HEK293 (cell line): ENCODE results near the gene NDUFS8.

Source experiments
- CTCF ChIA-PET: fragments of 350-600 bp; formaldehyde crosslinking; extraction: SDS; loops from one replicate; lab custom pipeline; 2021; ENCODE audit warnings: antibody characterized with exemption; lab: Yijun Ruan, JAX
- POLR2A ChIA-PET: fragments of 300-600 bp; formaldehyde crosslinking; extraction: SDS; loops from one replicate; lab custom pipeline; 2020; ENCODE audit warnings: antibody characterized with exemption, inconsistent platforms; lab: Yijun Ruan, JAX
- H3K27ac ChIP-seq: fragments of 200-500 bp; sonication (Bioruptor generic); 2 replicates; pipeline ENCODE4 v1.5.1; 2014; ENCODE audit warnings: low read depth, low read length, control low read depth, inconsistent platforms; ENCODE audit errors: extremely low read depth
- H3K36me3 ChIP-seq, 2 experiments: fragments of 200-500 bp in 1 of 2; sonication (Bioruptor generic) in 1 of 2; 1 replicate in 1 of 2; 2 replicates in 1 of 2; pipeline ENCODE4 v1.5.1; 2014 to 2017; ENCODE audit warnings: inconsistent platforms in 2 of 2, low read length in 2 of 2; ENCODE audit not compliant: control insufficient read depth in 2 of 2, insufficient read depth in 1 of 2
- H3K4me1 ChIP-seq: fragments of 200-500 bp; sonication (Bioruptor generic); 2 replicates; pipeline ENCODE4 v1.5.1; 2014; ENCODE audit warnings: mild to moderate bottlenecking, low read length, inconsistent platforms; ENCODE audit not compliant: control insufficient read depth, insufficient read depth
- H3K4me3 ChIP-seq: 2 replicates; pipeline ENCODE4 v1.5.1; 2011; ENCODE audit warnings: low read depth, mild to moderate bottlenecking, control low read depth, low read length, moderate library complexity
- H3K9me3 ChIP-seq: fragments of 200-500 bp; sonication (Bioruptor generic); 2 replicates; pipeline ENCODE4 v1.5.1; 2014; ENCODE audit warnings: low read depth, low read length, inconsistent platforms; ENCODE audit not compliant: control insufficient read depth, insufficient read depth
- GLI2 ChIP-seq: fragments of 450-650 bp; formaldehyde crosslinking; IDR thresholded peaks from 2 replicates; pipeline ENCODE4; 2017; ENCODE audit warnings: missing biosample characterization, missing genetic modification characterization, low read depth, borderline replicate concordance
- KLF10 ChIP-seq: fragments of 450-650 bp; IDR thresholded peaks from 2 replicates; pipeline ENCODE4 v1.5.1; 2018; ENCODE audit warnings: missing biosample characterization, mild to moderate bottlenecking, missing genetic modification characterization
- RBAK ChIP-seq: fragments of 450-650 bp; formaldehyde crosslinking; IDR thresholded peaks from 2 replicates; pipeline ENCODE4 v1.5.1; 2016; ENCODE audit warnings: missing biosample characterization, missing genetic modification characterization
- SALL2 ChIP-seq: fragments of 450-650 bp; formaldehyde crosslinking; IDR thresholded peaks from 2 replicates; pipeline ENCODE4 v1.5.0; 2017; ENCODE audit warnings: missing biosample characterization, mild to moderate bottlenecking, missing genetic modification characterization, borderline replicate concordance
- SCRT2 ChIP-seq: fragments of 450-650 bp; formaldehyde crosslinking; IDR thresholded peaks from 2 replicates; pipeline ENCODE4 v1.5.1; 2016; ENCODE audit warnings: missing biosample characterization, missing genetic modification characterization
- ZBTB1 ChIP-seq: fragments of 450-650 bp; formaldehyde crosslinking; IDR thresholded peaks from 2 replicates; pipeline ENCODE4 v1.5.1; 2016; ENCODE audit warnings: missing biosample characterization, missing genetic modification characterization
- ZBTB8A ChIP-seq: fragments of 450-650 bp; formaldehyde crosslinking; IDR thresholded peaks from 2 replicates; pipeline ENCODE4 v1.5.1; 2016; ENCODE audit warnings: missing biosample characterization, missing genetic modification characterization
- ZFP37 ChIP-seq: fragments of 450-650 bp; formaldehyde crosslinking; IDR thresholded peaks from 2 replicates; pipeline ENCODE4 v1.5.1; 2016; ENCODE audit warnings: missing biosample characterization, missing genetic modification characterization
- ZIC2 ChIP-seq: fragments of 450-650 bp; formaldehyde crosslinking; IDR thresholded peaks from 2 replicates; pipeline ENCODE4 v1.5.1; 2016; ENCODE audit warnings: missing biosample characterization, missing genetic modification characterization
- ZNF121 ChIP-seq: fragments of 450-650 bp; formaldehyde crosslinking; IDR thresholded peaks from 2 replicates; pipeline ENCODE4 v1.5.1; 2016; ENCODE audit warnings: missing biosample characterization, missing genetic modification characterization
- ZNF146 ChIP-seq: fragments of 450-650 bp; formaldehyde crosslinking; IDR thresholded peaks from 2 replicates; pipeline ENCODE4 v1.5.1; 2016; ENCODE audit warnings: missing biosample characterization, missing genetic modification characterization
- ZNF239 ChIP-seq: fragments of 450-650 bp; formaldehyde crosslinking; IDR thresholded peaks from 2 replicates; pipeline ENCODE4 v1.5.1; 2016; ENCODE audit warnings: missing biosample characterization, missing genetic modification characterization
- ZNF521 ChIP-seq: fragments of 450-650 bp; formaldehyde crosslinking; IDR thresholded peaks from 2 replicates; pipeline ENCODE4 v1.5.1; 2017; ENCODE audit warnings: missing biosample characterization, mild to moderate bottlenecking, missing genetic modification characterization
- ZNF544 ChIP-seq: fragments of 450-650 bp; formaldehyde crosslinking; IDR thresholded peaks from 2 replicates; pipeline ENCODE4 v1.5.0; 2017; ENCODE audit warnings: missing biosample characterization, missing genetic modification characterization
- ZNF585B ChIP-seq: fragments of 450-650 bp; formaldehyde crosslinking; IDR thresholded peaks from 2 replicates; pipeline ENCODE4 v1.5.1; 2016; ENCODE audit warnings: missing biosample characterization, missing genetic modification characterization
- TF ChIP-seq, protein P1 (sequence below): fragments of 450-650 bp; formaldehyde crosslinking; IDR thresholded peaks from 2 replicates; pipeline ENCODE4 v1.5.1; 2016; ENCODE audit warnings: missing biosample characterization, missing genetic modification characterization
- TF ChIP-seq, protein P2 (sequence below): fragments of 450-650 bp; formaldehyde crosslinking; IDR thresholded peaks from 2 replicates; pipeline ENCODE4 v1.5.1; 2016; ENCODE audit warnings: missing biosample characterization, missing genetic modification characterization, borderline replicate concordance
- TF ChIP-seq, protein P3 (sequence below): fragments of 450-650 bp; IDR thresholded peaks from 2 replicates; pipeline ENCODE4 v1.5.1; 2018; ENCODE audit warnings: missing biosample characterization, missing genetic modification characterization

The NDUFS8 gene

DNA sequence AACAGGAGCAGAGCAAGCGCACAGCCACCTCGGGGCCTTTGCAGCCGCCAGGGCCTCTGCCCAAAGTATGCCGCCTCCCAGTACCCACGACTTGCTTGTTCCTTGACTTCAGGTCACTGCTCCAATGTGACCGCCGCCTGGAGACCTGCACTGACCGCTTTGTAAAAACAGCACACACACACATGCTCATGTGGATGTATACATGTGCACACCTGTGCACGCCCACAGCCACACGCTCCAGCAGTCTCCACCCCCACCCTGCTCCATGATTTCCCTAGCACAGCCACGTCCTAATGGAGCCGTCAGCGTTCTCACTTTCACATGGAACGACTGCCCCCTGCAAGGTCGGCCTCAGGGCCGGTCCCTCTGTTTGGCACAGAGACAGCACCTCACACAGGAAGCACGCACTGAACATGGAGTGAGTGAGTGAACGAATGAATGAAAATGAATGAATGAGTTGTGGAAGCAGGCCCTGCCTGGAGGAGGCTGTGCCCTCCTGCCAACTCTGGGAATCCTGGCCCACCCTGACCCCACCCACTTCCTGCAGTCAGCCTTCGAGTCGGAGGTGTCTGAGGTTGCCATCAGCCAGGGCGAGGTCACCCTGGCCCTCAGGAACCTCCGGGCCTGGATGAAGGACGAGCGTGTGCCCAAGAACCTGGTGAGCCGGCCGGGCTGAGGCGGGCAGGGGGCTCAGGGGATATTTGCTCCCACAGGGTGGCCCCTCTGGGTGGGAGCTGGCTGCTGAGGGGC, 12.3 kb upstream of the NDUFS8 start (continued):
- TF ChIP-seq, protein P1, sequence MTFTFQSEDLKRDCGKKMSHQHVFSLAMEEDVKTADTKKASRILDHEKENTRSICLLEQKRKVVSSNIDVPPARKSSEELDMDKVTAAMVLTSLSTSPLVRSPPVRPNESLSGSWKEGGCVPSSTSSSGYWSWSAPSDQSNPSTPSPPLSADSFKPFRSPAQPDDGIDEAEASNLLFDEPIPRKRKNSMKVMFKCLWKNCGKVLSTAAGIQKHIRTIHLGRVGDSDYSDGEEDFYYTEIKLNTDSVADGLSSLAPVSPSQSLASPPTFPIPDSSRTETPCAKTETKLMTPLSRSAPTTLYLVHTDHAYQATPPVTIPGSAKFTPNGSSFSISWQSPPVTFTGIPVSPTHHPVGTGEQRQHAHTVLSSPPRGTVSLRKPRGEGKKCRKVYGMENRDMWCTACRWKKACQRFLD (tag by site-specific recombination) = no peak
- TF ChIP-seq SCRT2 (tag by site-specific recombination) = no peak

DNA sequence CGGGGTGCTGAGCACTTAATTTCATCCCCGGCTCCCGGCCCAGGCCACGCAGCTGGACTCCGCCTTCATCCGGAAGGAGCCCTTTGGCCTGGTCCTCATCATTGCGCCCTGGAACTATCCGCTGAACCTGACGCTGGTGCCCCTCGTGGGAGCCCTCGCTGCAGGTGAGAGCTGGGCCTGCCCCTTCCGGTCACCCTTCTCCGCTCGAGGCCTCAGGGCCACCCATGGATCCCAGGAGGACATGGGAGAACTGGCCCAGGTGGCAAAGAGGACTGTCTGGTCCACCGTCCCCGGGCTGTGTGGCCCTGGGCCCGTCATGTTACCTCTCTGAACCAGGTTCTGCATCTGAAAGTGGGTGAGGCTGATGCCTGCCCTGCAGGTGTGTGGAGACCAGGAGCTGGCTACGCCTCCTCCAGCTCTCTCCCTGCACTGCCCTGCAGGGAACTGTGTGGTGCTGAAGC, 11.7 kb upstream of the NDUFS8 start:
- TF ChIP-seq ZIC2 (tag by site-specific recombination) = no peak
- no peak overlapping the region for H3K4me3 ChIP-seq
- CTCF ChIA-PET = no interaction called here
- H3K27ac ChIP-seq = no peak overlapping the region
- H3K4me1 ChIP-seq = no peaks in the 10 kb centered on the region
- POLR2A ChIA-PET = no interaction called here
- no peaks in the 10 kb centered on the region for H3K9me3 ChIP-seq
- no peaks in the 10 kb centered on the region for H3K36me3 ChIP-seq

DNA sequence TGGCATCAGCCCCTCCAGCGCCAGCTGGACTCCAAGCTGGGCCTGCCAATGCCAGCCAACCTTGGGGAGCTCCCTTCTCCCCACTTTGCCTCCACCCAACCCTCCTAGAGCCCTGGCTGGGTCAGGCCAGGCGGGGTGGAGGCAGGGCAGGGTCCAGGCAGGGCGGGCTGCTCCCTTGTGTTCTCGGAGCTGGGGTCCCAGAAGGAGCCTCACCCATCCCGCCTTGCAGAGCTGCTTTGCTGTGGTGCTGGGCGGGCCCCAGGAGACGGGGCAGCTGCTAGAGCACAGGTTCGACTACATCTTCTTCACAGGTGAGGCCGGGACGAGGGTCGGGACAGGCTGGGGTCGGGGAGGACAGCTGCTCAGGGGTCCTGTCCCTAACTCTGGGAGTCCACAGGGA, 11.0 kb upstream of the NDUFS8 start:
- Histone ChIP-seq H3K4me1 (no peaks in the 10 kb centered on the region), H3K27ac (no peak overlapping the region), H3K36me3 (no peaks in the 10 kb centered on the region), H3K9me3 (no peaks in the 10 kb centered on the region), H3K4me3 (no peak overlapping the region)
- CTCF ChIA-PET = no interaction called here
- TF ChIP-seq ZNF146 (tag by site-specific recombination) = no peak
- no peak for TF ChIP-seq ZNF121 (tag by site-specific recombination)
- no peak for TF ChIP-seq KLF10 (tag by site-specific recombination)
- TF ChIP-seq ZNF239 (tag by site-specific recombination) = no peak
- no peak for TF ChIP-seq ZFP37 (tag by site-specific recombination)
- no peak for TF ChIP-seq GLI2 (tag by site-specific recombination)
- TF ChIP-seq, protein P2, sequence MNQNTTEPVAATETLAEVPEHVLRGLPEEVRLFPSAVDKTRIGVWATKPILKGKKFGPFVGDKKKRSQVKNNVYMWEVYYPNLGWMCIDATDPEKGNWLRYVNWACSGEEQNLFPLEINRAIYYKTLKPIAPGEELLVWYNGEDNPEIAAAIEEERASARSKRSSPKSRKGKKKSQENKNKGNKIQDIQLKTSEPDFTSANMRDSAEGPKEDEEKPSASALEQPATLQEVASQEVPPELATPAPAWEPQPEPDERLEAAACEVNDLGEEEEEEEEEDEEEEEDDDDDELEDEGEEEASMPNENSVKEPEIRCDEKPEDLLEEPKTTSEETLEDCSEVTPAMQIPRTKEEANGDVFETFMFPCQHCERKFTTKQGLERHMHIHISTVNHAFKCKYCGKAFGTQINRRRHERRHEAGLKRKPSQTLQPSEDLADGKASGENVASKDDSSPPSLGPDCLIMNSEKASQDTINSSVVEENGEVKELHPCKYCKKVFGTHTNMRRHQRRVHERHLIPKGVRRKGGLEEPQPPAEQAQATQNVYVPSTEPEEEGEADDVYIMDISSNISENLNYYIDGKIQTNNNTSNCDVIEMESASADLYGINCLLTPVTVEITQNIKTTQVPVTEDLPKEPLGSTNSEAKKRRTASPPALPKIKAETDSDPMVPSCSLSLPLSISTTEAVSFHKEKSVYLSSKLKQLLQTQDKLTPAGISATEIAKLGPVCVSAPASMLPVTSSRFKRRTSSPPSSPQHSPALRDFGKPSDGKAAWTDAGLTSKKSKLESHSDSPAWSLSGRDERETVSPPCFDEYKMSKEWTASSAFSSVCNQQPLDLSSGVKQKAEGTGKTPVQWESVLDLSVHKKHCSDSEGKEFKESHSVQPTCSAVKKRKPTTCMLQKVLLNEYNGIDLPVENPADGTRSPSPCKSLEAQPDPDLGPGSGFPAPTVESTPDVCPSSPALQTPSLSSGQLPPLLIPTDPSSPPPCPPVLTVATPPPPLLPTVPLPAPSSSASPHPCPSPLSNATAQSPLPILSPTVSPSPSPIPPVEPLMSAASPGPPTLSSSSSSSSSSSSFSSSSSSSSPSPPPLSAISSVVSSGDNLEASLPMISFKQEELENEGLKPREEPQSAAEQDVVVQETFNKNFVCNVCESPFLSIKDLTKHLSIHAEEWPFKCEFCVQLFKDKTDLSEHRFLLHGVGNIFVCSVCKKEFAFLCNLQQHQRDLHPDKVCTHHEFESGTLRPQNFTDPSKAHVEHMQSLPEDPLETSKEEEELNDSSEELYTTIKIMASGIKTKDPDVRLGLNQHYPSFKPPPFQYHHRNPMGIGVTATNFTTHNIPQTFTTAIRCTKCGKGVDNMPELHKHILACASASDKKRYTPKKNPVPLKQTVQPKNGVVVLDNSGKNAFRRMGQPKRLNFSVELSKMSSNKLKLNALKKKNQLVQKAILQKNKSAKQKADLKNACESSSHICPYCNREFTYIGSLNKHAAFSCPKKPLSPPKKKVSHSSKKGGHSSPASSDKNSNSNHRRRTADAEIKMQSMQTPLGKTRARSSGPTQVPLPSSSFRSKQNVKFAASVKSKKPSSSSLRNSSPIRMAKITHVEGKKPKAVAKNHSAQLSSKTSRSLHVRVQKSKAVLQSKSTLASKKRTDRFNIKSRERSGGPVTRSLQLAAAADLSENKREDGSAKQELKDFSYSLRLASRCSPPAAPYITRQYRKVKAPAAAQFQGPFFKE (tag by site-specific recombination) = no peak
- TF ChIP-seq ZBTB1 (tag by site-specific recombination) = no peak
- TF ChIP-seq ZNF544 (tag by site-specific recombination) = no peak
- TF ChIP-seq ZNF585B (tag by site-specific recombination) = no peak
- no peak for TF ChIP-seq SALL2 (tag by site-specific recombination)
- TF ChIP-seq, protein P3, sequence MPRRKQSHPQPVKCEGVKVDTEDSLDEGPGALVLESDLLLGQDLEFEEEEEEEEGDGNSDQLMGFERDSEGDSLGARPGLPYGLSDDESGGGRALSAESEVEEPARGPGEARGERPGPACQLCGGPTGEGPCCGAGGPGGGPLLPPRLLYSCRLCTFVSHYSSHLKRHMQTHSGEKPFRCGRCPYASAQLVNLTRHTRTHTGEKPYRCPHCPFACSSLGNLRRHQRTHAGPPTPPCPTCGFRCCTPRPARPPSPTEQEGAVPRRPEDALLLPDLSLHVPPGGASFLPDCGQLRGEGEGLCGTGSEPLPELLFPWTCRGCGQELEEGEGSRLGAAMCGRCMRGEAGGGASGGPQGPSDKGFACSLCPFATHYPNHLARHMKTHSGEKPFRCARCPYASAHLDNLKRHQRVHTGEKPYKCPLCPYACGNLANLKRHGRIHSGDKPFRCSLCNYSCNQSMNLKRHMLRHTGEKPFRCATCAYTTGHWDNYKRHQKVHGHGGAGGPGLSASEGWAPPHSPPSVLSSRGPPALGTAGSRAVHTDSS (tag by site-specific recombination) = no peak
- TF ChIP-seq ZNF521 (tag by site-specific recombination) = no peak
- TF ChIP-seq ZBTB8A (tag by site-specific recombination) = no peak
- no peak for TF ChIP-seq RBAK (tag by site-specific recombination)
- TF ChIP-seq, all 188 proteins: peak for 0
- POLR2A ChIA-PET = no interaction called here
